GM21723 (cell line): ENCODE results near the gene KCNMA1.

Source experiments
- ATAC-seq: cut with Tn5 transposase; IDR thresholded peaks from one replicate; pipeline ENCODE4 v1.9.1; 2021; ENCODE audit warnings: mild to moderate bottlenecking, moderate library complexity; ENCODE audit not compliant: unreplicated experiment

The KCNMA1 gene

GRCh38 chr10:76983624-76984023, 654.0 kb downstream of the KCNMA1 start:
- no peak for ATAC-seq

GRCh38 chr10:76982671-76983070, 654.9 kb downstream of the KCNMA1 start:
- ATAC-seq, result no peak

DNA sequence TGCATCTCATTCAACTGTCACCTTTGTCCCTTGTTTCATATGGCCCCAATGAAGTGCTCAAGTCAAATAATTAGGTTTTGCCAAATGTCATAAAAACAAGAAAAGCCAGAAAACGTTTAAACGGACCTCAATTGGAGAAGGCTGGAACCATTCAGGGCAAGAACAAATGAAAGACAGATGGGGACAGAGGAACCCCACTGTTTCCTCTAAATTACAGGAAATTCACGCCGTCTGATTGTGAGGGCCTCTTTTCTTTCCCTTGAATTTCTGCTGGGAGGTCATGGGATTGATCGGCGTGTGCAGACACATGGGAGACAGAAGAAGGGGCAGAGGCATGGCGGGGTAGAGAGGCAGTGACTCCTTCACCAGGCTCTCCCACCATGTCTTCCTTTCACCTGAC, 656.4 kb downstream of the KCNMA1 start:
- ATAC-seq, result no peak

DNA sequence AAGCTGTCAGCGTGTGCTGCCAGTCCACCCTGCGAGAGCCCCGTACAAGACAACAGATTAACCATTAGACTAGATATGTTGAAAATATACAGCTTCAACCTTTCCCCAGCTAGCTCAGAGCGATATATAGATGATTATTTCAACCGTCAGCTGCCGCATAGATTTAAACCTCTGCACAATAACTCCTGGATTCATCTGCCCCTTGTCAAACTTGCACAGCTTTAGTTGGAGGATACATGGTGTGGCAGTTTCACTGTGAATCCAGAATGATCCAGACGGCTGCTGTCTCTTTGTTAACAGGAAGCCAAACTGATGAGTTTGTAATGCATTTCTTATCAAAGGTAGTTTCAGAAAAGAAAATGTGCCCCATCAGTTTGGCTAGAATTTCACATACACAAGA, 659.7 kb downstream of the KCNMA1 start:
- ATAC-seq, result no peak

- no peak for ATAC-seq
Observed at GRCh38 chr10:76977046-76977445, 660.6 kb downstream of the KCNMA1 start.

- no peak for ATAC-seq
Observed at GRCh38 chr10:76976142-76976541, 661.5 kb downstream of the KCNMA1 start.

DNA sequence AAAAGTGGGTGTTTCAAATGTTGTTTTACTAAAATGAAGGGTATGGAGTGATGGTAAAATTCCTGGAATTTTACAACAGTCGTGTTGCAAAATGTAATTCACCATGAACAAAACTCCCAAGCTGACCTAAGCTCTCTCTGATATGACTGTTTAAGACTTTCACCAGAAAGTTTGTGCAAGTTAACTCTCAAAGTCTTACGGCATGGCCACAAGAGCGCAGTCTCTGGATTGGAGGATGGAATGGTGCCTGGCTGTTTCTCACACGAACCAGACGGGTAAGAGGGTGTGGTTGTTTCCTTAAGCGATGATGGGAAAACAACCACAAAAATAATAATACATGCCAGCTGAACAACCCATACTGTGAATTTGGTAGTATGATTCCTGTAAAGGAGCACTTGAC, 662.5 kb downstream of the KCNMA1 start:
- no peak for ATAC-seq

- no peak for ATAC-seq
Observed at GRCh38 chr10:76974017-76974691, 663.5 kb downstream of the KCNMA1 start.

DNA sequence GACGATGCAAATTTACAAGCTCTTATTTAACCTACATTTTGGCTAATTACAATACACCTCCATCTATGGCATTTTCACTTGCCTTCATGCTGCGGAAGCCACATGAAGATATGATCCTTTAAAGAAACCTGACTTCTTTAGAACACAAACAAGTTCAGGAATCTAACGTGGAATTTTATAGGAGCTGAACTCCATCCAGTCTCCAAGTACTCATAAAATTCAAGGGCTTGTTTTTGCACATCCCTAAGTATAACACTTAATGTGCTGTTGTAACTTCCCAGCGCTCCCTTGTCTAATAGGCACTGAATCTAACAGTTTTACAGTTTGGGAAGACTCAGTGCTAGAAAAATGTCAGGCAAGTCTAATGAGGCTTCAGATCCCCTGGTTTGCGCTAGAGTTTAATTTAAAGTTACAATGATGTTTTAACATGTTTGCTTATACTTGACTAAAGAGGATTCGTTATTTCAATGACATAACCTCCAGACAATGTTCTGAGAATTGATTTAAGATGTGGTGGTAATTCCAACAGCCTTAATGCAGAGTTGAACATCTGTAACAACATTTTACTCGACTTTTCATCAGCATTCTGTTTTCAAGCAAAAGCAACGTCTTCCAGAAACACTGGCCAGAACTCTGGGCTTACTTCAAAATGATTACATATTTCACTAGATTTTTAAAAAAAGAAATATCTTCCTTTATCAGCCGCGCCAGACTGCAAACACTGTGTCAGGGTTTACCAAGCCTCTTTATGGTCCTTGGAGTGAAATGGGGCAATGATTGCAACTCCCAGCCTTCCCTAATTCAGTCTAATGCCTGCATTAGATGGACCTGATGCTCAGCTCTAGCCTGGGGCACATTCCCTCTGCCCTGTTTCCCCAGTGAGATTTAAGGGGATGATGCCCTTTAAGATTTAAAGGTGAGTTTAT, 664.3 kb downstream of the KCNMA1 start:
- no peak for ATAC-seq

GRCh38 chr10:76972541-76972940, 665.1 kb downstream of the KCNMA1 start:
- no peak for ATAC-seq

- ATAC-seq, result no peak
Observed at GRCh38 chr10:76971547-76972170, 665.9 kb downstream of the KCNMA1 start.

- no peak for ATAC-seq
Observed at GRCh38 chr10:76970711-76971519, 666.7 kb downstream of the KCNMA1 start.

DNA sequence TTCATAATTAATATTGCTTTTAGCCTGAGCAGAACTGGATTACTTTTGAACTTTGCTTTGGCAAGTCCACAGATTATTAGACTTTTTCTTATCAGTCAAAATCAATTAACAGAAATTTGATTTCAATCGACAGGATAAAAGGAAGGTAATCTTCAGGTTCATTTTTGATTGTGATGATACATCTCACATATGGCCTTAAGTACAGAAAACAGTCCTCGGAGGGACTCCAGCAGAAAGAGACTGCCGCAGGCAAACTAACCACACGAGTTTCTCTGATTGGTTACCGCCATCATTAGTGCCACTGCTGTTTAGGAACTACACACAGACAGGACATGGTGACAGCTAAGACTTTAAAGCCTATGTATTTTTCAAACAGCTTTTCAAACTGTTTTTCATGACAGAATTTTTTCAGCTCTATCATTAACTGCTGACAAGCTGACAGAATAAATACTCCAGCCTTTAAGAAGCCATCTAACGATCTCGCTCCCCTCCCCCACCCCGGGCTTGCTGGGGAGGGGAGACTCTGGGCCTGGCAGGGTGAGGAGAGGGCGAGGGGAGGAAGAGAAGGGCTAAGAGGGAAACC, 668.2 kb downstream of the KCNMA1 start:
- no peak for ATAC-seq

DNA sequence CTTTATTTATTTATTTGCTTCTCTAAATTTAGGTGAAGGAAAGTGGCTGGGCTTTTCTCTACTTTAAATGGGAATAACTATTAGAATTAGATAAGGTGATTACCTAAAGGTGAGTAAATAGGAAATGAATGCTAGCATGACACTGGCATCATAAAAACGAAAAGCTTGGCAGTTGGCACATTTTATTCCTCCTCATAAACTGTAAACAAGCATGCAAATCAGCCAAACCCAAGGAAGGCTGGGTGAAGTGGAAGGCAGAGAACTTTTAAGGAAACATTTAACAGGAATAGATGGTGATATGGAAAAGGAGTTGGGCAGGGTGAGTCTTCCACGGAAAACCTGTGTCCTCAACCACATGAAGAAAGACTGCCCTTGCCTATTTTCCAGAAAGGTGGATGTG, 669.1 kb downstream of the KCNMA1 start:
- no peak for ATAC-seq

GRCh38 chr10:76962851-76963250, 674.8 kb downstream of the KCNMA1 start:
- ATAC-seq, result no peak

GRCh38 chr10:76961841-76962240, 675.8 kb downstream of the KCNMA1 start:
- ATAC-seq, result no peak

GRCh38 chr10:76959111-76959510, 678.5 kb downstream of the KCNMA1 start:
- ATAC-seq, result no peak

DNA sequence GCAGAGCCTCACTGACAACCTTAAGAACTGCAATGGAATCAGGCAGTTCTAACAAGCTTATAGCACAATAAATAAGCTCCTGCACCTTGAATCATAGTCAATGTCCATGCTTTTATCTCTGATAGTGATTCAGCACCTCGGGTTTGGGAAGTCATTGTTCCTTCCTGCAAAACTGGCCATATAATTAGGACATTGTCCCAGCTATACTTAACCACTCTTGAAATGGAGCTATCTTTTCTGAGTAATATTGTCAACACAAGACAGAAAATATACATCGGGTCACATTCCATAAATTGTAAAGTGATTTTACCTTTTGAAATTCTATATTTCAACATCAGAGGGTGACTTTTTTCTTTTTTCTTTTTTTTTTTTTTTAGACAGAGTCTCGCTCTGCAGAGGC, 682.8 kb downstream of the KCNMA1 start:
- ATAC-seq, result no peak

DNA sequence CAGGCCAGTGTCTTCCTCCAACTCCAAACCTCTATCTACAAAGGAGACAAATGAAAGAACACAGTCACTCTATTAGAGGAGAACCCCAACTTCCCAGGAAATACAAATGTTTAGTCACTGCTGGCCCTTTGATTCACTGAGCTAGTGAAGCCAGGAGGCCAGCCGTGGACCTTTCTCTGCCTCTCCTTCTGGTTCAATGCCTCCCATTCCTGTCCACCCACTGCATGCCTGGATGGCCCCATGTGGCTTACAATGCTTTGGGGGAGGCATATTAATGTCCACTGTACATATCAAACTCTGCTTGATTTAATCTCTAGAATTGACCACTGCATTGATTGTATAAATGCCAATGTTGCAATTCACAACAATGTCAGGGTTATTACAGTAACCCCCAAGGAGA, 687.3 kb downstream of the KCNMA1 start:
- no peak for ATAC-seq

GRCh38 chr10:76946270-76946669, 691.3 kb downstream of the KCNMA1 start:
- no peak for ATAC-seq

DNA sequence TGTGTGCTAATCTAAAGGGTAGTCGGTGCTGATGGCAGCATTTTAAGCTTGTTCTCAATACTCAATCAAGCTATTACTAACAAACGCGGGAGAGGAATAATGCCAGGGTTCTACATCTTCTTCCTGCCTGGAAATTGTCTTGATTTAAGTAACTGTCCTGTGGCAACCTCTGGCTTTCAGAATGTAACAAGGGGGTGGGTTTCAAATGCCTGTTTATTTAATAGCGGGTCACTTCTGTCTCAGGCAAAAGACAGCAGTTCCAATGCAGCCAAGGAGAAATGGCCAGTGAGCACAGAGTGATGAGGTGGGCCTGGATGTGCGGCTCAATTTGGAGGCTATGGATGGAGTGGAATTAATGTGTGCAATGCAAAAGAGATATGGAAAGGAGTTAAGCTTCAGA, 692.4 kb downstream of the KCNMA1 start:
- no peak for ATAC-seq
